Measurements from ENCODE around the gene KRTAP5-5. TPM values are rescaled to one million over a fixed set of nuclear protein-coding genes. Genes with fewer than 3 reads are reported as not detected.

Gene KRTAP5-5
- total and polyA plus RNA-seq, 8 donors, result not detected

- Histone ChIP-seq H3K9me3 (no peaks in the 10 kb centered on the region), H3K36me3 (no peaks in the 10 kb centered on the region), H3K27me3 (peaks cover 0 to 71% (median 13%) of the 10 kb centered on the region in 3 donors), H3K27ac (no peak overlapping the region), H3K4me3 (no peak overlapping the region), H3K4me1 (peaks cover 0 to 9% (median 3%) of the 10 kb centered on the region in 4 donors)
- WGBS, 5 donors, result 75 to 87% (median 81%) methylated on average over 11 to 13 of the region's 13 CpGs
- no peak for DNase-seq
- intact Hi-C loops (cut with DNase I; ENCODE audit: low total_unique reads), result no loop called here
- TF ChIP-seq CTCF (IDR thresholded peaks at IDR 0.05) (no peak), EP300 (IDR thresholded peaks at IDR 0.05) (no peak)
Observed at GRCh38 chr11:1625541-1625940, 4.0 kb upstream of the KRTAP5-5 start.

DNA sequence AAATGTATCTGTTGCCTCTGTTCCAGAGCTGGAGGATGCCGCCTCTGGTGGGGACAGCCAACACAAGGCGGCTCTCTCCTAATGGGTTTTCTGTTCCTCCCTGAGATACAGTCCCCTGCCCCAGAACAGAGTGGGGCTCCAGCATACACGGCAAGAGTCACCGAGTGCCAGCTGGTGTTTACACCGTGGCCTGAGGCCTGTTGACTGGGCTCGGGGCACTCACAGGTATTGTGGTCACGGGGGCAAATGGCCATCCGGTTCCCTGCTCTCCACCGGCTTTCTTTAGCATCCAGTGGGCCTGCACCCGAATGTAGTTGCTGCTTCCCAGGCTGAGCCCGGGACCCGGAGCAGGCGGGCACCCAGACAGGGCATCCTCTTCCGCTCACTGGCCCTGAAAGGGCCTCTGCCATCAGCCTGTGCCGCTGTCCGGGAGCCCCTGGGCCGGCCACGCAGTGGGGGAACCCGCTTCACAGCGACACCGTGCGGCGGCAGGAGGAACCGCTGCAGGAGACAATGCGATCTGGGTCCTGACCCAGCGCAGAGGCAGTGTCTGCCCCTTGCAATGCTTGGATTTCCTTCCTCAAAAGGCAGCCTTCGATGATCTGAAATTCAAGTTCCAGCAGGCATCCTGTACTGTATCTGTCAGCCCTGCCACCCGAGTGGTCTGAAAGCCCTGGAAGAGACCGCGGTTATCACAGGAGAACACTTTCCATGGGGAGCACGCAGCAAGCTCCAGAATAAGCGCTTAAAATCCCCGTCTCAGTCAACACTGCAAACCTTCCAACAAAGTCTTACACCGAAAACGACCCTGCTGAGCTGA, 859 bp upstream of the KRTAP5-5 start:
- WGBS, 5 donors, result 25 to 53% (median 28%) methylated on average over 17 to 35 of the region's 35 CpGs
- Histone ChIP-seq H3K9me3 (no peaks in the 10 kb centered on the region), H3K27me3 (peaks cover 0 to 80% (median 30%) of the 10 kb centered on the region in 3 donors), H3K27ac (no peak overlapping the region), H3K36me3 (no peaks in the 10 kb centered on the region), H3K4me1 (peaks cover 0 to 9% (median 3%) of the 10 kb centered on the region in 4 donors), H3K4me3 (no peak overlapping the region)
- intact Hi-C loops (cut with DNase I; ENCODE audit: low total_unique reads), result no loop called here
- DNase-seq, result peak; percentile 58 to 82
- TF ChIP-seq CTCF (IDR thresholded peaks at IDR 0.05) (peak in 5 of 7 experiments; percentile 27 to 91 (median 85)), EP300 (IDR thresholded peaks at IDR 0.05) (no peak)

- Histone ChIP-seq H3K27ac (no peak overlapping the region), H3K27me3 (peaks cover 0 to 88% (median 37%) of the 10 kb centered on the region in 3 donors), H3K4me3 (no peak overlapping the region), H3K4me1 (peaks cover 0 to 9% (median 3%) of the 10 kb centered on the region in 4 donors), H3K36me3 (no peaks in the 10 kb centered on the region), H3K9me3 (no peaks in the 10 kb centered on the region)
- DNase-seq, result no peak
- 46 to 69% (median 67%) methylated on average over 1 to 2 of the region's 2 CpGs for WGBS, 5 donors
- TF ChIP-seq EP300 (IDR thresholded peaks at IDR 0.05), result no peak
- no peak for TF ChIP-seq CTCF (IDR thresholded peaks at IDR 0.05)
- TF ChIP-seq POLR2AphosphoS5 (IDR thresholded peaks at IDR 0.05), result no peak
- TF ChIP-seq POLR2A (IDR thresholded peaks at IDR 0.05), result no peak
- intact Hi-C loops (cut with DNase I; ENCODE audit: low total_unique reads), result no loop called here
Observed at GRCh38 chr11:1630271-1630670, 696 bp downstream of the KRTAP5-5 start.

DNA sequence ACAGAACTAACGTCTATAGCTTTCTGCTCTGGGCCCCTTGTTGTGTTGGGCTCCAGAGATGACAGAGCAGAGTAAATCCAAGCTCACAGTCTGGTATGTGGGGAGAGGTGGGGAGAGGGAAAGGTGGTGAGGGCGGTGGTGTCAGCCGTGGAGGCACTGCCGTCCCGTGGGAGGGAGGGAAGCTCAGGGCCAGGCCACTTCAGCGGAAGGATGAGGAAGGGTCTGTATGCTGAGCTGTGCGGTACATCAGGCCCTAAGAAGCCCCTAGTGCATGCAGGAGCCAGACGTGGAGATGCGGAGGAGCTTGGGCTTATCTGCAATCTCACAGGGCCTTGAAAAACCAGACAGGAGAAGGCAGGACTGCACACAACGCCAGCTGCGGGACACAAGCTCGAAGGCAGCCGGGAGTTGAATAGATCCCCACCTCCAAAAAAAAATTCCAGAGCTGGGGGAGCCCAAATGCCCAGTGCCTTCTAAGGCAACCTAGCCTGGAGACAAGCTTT, 1.5 kb downstream of the KRTAP5-5 start:
- TF ChIP-seq POLR2A (IDR thresholded peaks at IDR 0.05), result no peak
- TF ChIP-seq CTCF (IDR thresholded peaks at IDR 0.05), result no peak
- no peak for TF ChIP-seq POLR2AphosphoS5 (IDR thresholded peaks at IDR 0.05)
- no peak for TF ChIP-seq EP300 (IDR thresholded peaks at IDR 0.05)
- intact Hi-C loops (cut with DNase I; ENCODE audit: low total_unique reads), result no loop called here
- Histone ChIP-seq H3K36me3 (no peaks in the 10 kb centered on the region), H3K27me3 (peaks cover 0 to 88% (median 37%) of the 10 kb centered on the region in 3 donors), H3K9me3 (no peaks in the 10 kb centered on the region), H3K27ac (no peak overlapping the region), H3K4me1 (peaks cover 0 to 9% (median 3%) of the 10 kb centered on the region in 4 donors), H3K4me3 (no peak overlapping the region)
- 63 to 71% (median 70%) methylated on average over 13 of the region's 13 CpGs for WGBS, 5 donors
- no peak for DNase-seq
